ENCODE results near the gene OBSCN.
"Not testable (repeated sequence)": the region's sequence is repeated elsewhere in the genome, so short reads cannot be mapped to it uniquely, and the experiment has no call there.

Gene OBSCN

DNA sequence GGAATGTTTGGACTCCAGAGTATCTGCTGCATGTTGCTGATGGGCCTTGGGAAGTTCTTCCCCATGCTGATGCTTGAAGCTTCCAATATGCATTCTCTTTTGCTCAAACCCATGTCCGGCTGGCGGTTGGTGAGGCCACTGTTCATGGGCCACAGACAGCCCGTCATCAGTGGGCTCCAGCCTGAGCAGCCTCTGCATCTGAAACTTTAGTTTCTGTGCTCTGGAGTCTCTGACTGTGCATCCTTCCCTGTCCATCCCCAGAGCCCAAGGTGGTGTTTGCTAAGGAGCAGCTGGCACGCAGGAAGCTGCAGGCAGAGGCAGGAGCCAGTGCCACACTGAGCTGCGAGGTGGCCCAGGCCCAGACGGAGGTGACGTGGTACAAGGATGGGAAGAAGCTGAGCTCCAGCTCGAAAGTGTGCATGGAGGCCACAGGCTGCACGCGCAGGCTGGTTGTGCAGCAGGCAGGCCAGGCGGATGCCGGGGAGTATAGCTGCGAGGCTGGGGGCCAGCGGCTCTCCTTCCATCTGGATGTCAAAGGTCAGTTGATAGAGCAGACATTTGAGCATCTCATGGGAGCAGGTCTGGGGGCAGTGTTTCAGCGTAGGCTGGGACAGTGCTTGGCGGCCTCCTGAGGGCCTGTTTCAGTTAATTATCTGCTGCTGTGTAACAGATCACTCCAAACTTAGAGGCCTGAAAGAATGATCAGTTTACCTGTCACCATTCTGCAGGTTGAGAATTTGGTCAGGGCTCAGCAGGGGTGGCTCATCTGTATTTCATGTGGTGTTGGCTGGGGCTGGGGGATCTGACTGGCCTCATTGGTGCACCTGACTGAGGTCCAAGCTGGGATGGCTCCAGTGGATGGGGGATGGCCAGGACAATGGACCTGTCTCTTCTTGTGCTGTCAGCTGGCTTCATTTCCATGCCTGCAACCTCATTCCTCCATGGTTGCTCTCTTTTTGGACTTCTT, 16.6 kb downstream of the OBSCN start:
- peaks cover 5% of the 10 kb centered on the region for H3K4me1 Mint-ChIP-seq
- H3K27me3 Mint-ChIP-seq: no peaks in the 10 kb centered on the region
- H3K9me3 Mint-ChIP-seq: no peaks in the 10 kb centered on the region
- no peak overlapping the region for H3K4me3 Mint-ChIP-seq
- no peak overlapping the region for H3K27ac Mint-ChIP-seq
- H3K36me3 Mint-ChIP-seq: peaks cover 22% of the 10 kb centered on the region

GRCh38 chr1:228225165-228225710, 17.4 kb downstream of the OBSCN start:
- H3K9me3 Mint-ChIP-seq: no peaks in the 10 kb centered on the region
- H3K27me3 Mint-ChIP-seq: no peaks in the 10 kb centered on the region
- no peak overlapping the region for H3K4me3 Mint-ChIP-seq
- H3K36me3 Mint-ChIP-seq: peaks cover 25% of the 10 kb centered on the region
- H3K4me1 Mint-ChIP-seq: peaks cover 5% of the 10 kb centered on the region
- H3K27ac Mint-ChIP-seq: no peak overlapping the region

GRCh38 chr1:228225740-228226139, 17.9 kb downstream of the OBSCN start:
- H3K4me3 Mint-ChIP-seq: no peak overlapping the region
- H3K9me3 Mint-ChIP-seq: no peaks in the 10 kb centered on the region
- peaks cover 5% of the 10 kb centered on the region for H3K4me1 Mint-ChIP-seq
- peaks cover 28% of the 10 kb centered on the region for H3K36me3 Mint-ChIP-seq
- no peak overlapping the region for H3K27ac Mint-ChIP-seq
- H3K27me3 Mint-ChIP-seq: no peaks in the 10 kb centered on the region

DNA sequence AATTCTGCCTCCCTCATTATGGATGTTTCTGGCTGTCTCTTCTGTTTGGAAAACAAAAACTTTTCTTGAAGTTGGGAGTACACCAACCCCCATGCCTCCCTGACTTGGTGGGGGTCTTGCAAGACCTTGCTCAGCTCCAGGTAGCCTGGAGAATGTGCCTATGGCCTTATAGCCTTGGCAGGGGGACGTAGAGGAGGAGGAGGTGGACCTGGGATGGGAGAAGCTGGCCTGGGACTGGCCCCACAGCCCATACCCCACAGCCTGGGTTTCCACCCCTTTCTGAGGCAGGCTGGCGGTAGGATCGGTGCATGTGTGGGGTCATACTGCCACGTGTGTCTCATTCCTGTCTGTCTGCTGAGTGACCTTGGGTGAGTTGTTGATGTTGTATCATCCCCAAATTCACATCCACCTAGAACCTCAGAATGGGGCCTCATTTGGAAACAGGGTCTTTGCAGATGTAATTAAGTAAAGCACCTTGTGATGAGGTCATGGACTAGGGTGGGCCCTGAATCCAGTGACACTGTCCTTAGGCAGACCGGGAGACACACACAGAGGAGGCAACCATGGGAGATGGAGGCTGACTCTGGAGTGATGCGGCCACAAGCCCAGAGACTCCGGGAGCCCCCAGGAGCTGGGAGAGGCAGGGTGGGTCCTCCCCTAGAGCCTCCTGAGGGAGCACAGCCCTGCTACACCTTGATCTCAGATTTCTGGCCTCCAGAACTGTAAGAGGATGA, 18.5 kb downstream of the OBSCN start:
- Mint-ChIP-seq H3K9me3 (no peaks in the 10 kb centered on the region), H3K27ac (no peak overlapping the region), H3K4me3 (no peak overlapping the region), H3K36me3 (peaks cover 29% of the 10 kb centered on the region), H3K4me1 (peaks cover 5% of the 10 kb centered on the region), H3K27me3 (no peaks in the 10 kb centered on the region)

DNA sequence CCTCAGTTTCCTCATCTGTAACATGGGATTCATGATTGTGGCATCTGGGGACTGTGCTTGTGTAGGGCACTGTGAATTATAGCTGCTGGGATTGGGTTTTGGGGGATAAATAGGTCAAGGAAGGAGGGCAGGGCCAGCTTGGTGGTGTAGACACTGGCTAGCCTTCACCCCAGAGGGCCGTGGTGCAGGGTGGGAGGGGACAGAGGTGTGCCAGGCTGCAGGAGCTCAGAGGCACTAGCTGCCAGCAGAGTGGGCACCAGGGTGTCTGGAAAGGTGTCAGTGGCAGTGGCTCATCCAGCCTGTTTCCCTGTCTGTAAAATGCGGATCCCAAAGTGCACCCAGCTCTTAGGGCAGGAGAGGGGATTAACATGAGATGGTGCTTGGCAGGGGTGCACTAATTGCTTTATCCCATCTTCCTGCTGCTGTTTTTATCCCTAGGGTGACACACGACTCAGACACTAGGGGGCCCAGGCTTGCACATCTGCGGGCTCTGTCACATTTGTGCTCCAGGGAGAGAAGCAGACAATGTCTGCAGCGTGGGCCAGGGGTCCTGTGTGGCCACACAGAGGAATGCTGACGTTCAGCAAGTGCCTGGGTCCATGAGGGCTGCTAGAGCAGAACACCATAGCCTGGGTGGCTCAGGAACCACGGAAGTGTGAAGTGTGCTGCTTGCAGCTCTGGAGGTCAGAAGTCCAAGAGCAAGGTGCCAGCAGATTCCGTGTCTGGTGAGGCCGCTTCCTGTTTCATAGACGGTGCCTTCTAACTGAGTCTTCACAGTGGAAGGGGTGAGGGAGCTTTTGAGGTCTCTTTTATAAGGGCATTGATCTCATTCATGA, 19.3 kb downstream of the OBSCN start:
- H3K4me1 Mint-ChIP-seq: peaks cover 5% of the 10 kb centered on the region
- no peaks in the 10 kb centered on the region for H3K9me3 Mint-ChIP-seq
- H3K27me3 Mint-ChIP-seq: no peaks in the 10 kb centered on the region
- H3K36me3 Mint-ChIP-seq: peaks cover 35% of the 10 kb centered on the region
- no peak overlapping the region for H3K27ac Mint-ChIP-seq
- no peak overlapping the region for H3K4me3 Mint-ChIP-seq

DNA sequence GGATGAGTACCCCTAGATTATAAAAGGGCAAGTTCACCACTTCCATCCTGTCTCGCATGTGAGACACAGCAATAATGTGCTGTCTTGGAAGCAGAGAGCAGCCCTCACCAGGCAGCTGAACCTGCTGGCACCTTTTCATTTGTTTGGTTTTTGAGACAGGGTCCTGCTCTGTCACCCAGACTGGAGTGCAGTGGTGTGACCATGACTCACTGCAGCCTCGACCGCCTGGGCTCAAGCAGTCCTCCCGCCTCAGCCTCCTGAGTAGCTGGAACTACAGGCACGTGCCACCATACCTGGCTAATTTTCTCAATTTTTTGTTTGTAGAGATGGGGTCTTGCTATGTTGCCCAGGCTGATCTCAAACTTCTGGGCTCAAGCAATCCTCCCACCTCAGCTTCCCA, 20.3 kb downstream of the OBSCN start:
- H3K4me1 Mint-ChIP-seq, H3K27ac Mint-ChIP-seq, H3K27me3 Mint-ChIP-seq, H3K9me3 Mint-ChIP-seq, H3K4me3 Mint-ChIP-seq: not testable (repeated sequence)
- H3K36me3 Mint-ChIP-seq: peaks cover 42% of the 10 kb centered on the region

- Mint-ChIP-seq H3K4me3 (no peak overlapping the region), H3K9me3 (peaks cover 10% of the 10 kb centered on the region), H3K4me1 (peaks cover 8% of the 10 kb centered on the region), H3K36me3 (peaks cover 45% of the 10 kb centered on the region), H3K27me3 (no peaks in the 10 kb centered on the region), H3K27ac (no peak overlapping the region)
Measured at GRCh38 chr1:228228601-228229074, 20.8 kb downstream of the OBSCN start.

GRCh38 chr1:228231189-228231588, 23.3 kb downstream of the OBSCN start:
- Mint-ChIP-seq H3K4me3 (no peak overlapping the region), H3K4me1 (peaks cover 11% of the 10 kb centered on the region), H3K27me3 (no peaks in the 10 kb centered on the region), H3K36me3 (peaks cover 52% of the 10 kb centered on the region), H3K27ac (no peak overlapping the region), H3K9me3 (peaks cover 17% of the 10 kb centered on the region)

DNA sequence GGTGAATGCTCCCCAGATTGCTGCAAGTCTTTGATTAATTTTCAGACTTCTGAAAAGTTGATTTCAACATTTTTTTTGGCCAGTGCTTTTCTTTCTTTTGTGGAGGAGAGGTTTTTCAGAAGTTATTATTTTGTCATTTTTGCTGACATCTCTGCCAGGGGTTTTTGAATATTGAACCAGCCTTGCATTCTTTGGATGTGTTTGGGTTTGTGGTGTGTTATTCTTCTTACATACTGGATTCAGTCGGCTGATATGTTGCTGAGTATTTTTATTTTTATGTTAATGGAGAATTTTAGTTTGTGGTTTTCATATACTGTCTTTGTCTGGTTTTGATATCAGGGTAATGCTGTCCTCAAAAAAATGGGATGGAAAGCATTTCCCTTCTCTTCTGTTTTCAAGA, 25.3 kb downstream of the OBSCN start:
- no peaks in the 10 kb centered on the region for H3K27me3 Mint-ChIP-seq
- H3K9me3 Mint-ChIP-seq: peaks cover 21% of the 10 kb centered on the region
- no peak overlapping the region for H3K4me3 Mint-ChIP-seq
- H3K27ac Mint-ChIP-seq: no peak overlapping the region
- H3K4me1 Mint-ChIP-seq: peaks cover 11% of the 10 kb centered on the region
- H3K36me3 Mint-ChIP-seq: peaks cover 60% of the 10 kb centered on the region

GRCh38 chr1:228234921-228235320, 27.1 kb downstream of the OBSCN start:
- H3K4me3 Mint-ChIP-seq: no peak overlapping the region
- no peaks in the 10 kb centered on the region for H3K27me3 Mint-ChIP-seq
- H3K36me3 Mint-ChIP-seq: peaks cover 68% of the 10 kb centered on the region
- H3K9me3 Mint-ChIP-seq: peaks cover 21% of the 10 kb centered on the region
- peaks cover 6% of the 10 kb centered on the region for H3K4me1 Mint-ChIP-seq
- no peak overlapping the region for H3K27ac Mint-ChIP-seq

DNA sequence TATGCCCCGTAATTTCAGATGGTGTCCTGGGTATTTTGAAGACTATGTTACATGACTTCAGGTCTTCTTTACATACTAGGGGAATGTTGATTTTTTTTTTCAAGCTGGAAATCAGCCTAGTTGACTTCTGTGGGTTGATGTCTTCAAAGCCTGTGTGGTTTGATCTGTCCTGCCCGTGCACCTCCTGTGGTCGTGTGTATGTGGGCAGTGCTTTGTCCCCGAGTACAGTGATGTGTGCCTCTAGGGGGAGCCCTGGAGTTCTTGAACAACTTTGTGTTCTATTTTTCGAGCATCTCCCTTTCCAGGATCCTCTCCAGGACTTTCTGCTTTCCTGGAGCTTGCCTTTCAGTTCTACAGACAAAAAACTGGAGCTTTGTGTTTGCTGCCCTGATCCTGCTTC, 28.9 kb downstream of the OBSCN start:
- Mint-ChIP-seq H3K36me3 (peaks cover 71% of the 10 kb centered on the region), H3K4me3 (no peak overlapping the region), H3K9me3 (peaks cover 29% of the 10 kb centered on the region), H3K27me3 (no peaks in the 10 kb centered on the region), H3K4me1 (peaks cover 6% of the 10 kb centered on the region), H3K27ac (no peak overlapping the region)

- H3K4me3 Mint-ChIP-seq: no peak overlapping the region
- peaks cover 6% of the 10 kb centered on the region for H3K4me1 Mint-ChIP-seq
- no peaks in the 10 kb centered on the region for H3K27me3 Mint-ChIP-seq
- H3K9me3 Mint-ChIP-seq: peaks cover 33% of the 10 kb centered on the region
- no peak overlapping the region for H3K27ac Mint-ChIP-seq
- H3K36me3 Mint-ChIP-seq: peaks cover 71% of the 10 kb centered on the region
Measured at GRCh38 chr1:228238007-228238406, 30.2 kb downstream of the OBSCN start.

DNA sequence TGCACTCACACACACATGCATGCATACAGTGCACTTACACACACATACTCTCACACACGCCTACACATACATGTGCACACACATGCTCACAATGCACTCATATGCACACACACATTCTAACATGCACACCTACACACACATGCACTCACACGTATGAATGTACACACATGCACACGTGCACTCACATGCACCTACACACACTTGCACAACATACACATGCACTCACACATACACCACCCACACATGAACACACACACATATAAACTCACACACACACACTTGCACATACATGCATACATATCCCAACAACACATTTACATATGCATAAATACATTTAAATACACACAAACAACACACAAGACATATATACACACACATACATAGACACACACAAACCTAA, 30.6 kb downstream of the OBSCN start:
- Mint-ChIP-seq H3K9me3 (peaks cover 28% of the 10 kb centered on the region), H3K4me1 (peaks cover 5% of the 10 kb centered on the region), H3K36me3 (peaks cover 71% of the 10 kb centered on the region), H3K27me3 (no peaks in the 10 kb centered on the region), H3K4me3 (no peak overlapping the region), H3K27ac (no peak overlapping the region)

DNA sequence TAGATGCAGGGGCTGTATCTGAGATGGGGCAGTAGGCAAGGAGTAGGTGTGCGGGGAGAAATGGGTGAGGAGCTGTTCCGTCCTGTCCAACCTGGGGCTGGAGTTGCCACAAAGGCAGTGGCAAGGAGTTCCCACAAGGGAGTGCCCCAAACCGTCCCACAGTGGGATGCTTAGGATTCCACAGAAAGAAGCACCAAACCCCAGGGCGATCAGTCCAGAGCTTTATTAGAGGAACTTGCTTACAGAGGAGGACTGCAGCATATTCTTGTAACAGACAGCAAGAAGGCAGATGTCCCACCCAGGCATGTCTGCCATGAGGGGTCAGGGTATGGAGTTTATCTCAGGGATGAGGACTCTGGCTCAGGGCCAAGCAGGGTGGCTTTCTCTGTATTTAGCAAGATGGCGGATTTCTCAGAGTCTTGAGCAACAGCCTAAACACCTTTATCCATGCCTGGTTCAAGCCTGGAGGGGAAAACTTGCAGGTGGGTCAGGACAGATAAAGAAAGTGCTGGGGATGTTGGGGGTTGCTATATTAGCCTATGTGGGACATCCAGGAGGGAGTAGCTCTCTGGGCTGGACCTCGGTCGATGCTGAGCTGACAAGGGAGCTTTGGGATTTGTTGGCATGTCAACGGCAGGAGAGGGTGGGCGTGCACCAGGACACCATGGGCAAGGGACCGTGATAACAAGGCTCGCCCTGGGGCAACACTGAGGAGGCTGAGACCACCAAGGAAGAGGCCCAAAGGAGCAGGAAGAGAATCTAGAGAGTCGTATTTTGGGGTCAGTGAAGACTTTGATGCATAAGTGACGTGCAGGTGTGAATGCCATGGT, 32.8 kb downstream of the OBSCN start:
- H3K36me3 Mint-ChIP-seq: peaks cover 74% of the 10 kb centered on the region
- no peaks in the 10 kb centered on the region for H3K27me3 Mint-ChIP-seq

More for the DNA sequence above, 32.8 kb downstream of the OBSCN start:
- Mint-ChIP-seq H3K27ac (no peak overlapping the region), H3K4me1 (peaks cover 5% of the 10 kb centered on the region), H3K9me3 (peaks cover 32% of the 10 kb centered on the region), H3K4me3 (no peak overlapping the region)
